GM19324 (cell line): ENCODE measurements around the gene ACTL7A.

Source experiments
- ATAC-seq: cut with Tn5 transposase; IDR thresholded peaks from one replicate; pipeline ENCODE4 v1.9.1; 2021; ENCODE audit warnings: mild to moderate bottlenecking, moderate library complexity; ENCODE audit not compliant: unreplicated experiment, low FRiP score

Gene ACTL7A

GRCh38 chr9:108910914-108911313, 48.8 kb downstream of the ACTL7A start:
- ATAC-seq, result no peak

- ATAC-seq, result no peak
Measured at GRCh38 chr9:108911820-108912219, 49.8 kb downstream of the ACTL7A start.
